ENCODE data around the gene C15orf39.

GRCh38 chr15:75203017-75203907 is 1.6 kb downstream of the C15orf39 start:
- TF ChIP-seq CTCF (conservative IDR thresholded peaks at IDR 0.05; ENCODE audit: low read depth, low read length) (no peak), EZH2 (IDR thresholded peaks at IDR 0.05; ENCODE audit: borderline replicate concordance, low read depth, low read length, poor library complexity, severe bottlenecking) (no peak)
